Esophagus squamous epithelium (tissue), 4 donors: ENCODE measurements around the gene NRG3.

ENCODE experiments used
- POLR2A ChIP-seq, 4 donors: fragments of 450-650 bp; IDR thresholded peaks; one replicate each; pipeline ENCODE4 v1.6.1; 2017; ENCODE audit warnings: antibody characterized with exemption in 4 of 4, mild to moderate bottlenecking in 4 of 4, moderate library complexity in 3 of 4
- TF ChIP-seq, protein P1 (sequence below), 6 experiments: fragments of 450-650 bp in 4 of 6; fragments of 200-600 bp in 2 of 6; sonication (generic) in 2 of 6; IDR thresholded peaks; one replicate each; pipeline ENCODE4 v1.5.1; 2016 to 2019; ENCODE audit warnings: antibody characterized with exemption in 6 of 6, mild to moderate bottlenecking in 4 of 6, moderate library complexity in 4 of 6

DNA sequence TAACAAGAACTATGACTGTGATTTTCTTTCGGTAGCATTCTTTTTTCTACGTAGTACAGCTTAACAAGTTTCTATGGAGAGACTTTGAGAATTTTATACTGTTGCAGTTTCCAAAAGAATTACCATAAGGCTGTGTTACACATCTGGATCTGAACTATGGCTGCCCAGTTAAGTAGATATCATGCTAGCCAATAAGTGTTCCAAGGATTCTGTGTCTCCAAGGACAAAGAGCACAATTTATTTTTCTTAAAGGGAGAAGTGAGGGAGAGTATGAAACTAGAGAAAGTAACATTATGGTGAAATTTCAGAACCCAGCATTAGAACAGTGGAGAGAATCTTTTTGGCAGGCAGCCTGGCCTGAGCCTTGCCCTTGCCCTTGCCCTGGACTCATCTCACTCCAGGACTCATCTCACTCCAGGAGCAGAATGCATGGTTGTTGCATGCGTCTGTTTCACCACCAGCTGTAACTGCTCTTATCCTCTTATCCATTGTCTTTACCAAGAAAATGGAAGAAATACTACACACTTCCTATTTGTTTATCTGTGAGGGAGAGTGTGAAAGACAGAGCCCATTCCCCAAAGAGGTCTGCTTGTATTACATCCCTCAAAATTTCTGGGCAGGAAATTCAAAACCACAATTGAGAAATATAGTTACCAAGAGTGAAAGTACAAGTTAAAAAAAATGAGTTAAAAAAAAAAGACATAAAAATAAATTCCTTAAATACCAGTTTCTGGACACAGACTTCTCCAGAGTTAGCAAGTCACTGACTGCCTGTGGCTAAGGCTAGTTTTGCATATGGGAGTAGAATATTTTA lies 1067.5 kb downstream of the NRG3 start:
- TF ChIP-seq, protein P1, sequence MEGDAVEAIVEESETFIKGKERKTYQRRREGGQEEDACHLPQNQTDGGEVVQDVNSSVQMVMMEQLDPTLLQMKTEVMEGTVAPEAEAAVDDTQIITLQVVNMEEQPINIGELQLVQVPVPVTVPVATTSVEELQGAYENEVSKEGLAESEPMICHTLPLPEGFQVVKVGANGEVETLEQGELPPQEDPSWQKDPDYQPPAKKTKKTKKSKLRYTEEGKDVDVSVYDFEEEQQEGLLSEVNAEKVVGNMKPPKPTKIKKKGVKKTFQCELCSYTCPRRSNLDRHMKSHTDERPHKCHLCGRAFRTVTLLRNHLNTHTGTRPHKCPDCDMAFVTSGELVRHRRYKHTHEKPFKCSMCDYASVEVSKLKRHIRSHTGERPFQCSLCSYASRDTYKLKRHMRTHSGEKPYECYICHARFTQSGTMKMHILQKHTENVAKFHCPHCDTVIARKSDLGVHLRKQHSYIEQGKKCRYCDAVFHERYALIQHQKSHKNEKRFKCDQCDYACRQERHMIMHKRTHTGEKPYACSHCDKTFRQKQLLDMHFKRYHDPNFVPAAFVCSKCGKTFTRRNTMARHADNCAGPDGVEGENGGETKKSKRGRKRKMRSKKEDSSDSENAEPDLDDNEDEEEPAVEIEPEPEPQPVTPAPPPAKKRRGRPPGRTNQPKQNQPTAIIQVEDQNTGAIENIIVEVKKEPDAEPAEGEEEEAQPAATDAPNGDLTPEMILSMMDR (IDR thresholded peaks at IDR 0.05): no peak
- TF ChIP-seq POLR2A (IDR thresholded peaks at IDR 0.05): no peak
